GM18951 (cell line): ENCODE data around the gene RSBN1L.

ENCODE experiments used
- POLR2A ChIP-seq: IDR thresholded peaks from 4 replicates; pipeline ENCODE4 v1.6.1; 2011; ENCODE audit warnings: mild to moderate bottlenecking; ENCODE audit not compliant: insufficient read length, insufficient read depth; ENCODE audit errors: extremely low read depth
- in situ Hi-C: fragments of 300-500 bp; cut with MboI; formaldehyde crosslinking; loops from one replicate; pipeline ENCODE4 v1.12.0; 2022; ENCODE audit warnings: low sequenced_read_pairs, mixed read lengths, inconsistent platforms; ENCODE audit not compliant: unreplicated experiment

The RSBN1L gene

GRCh38 chr7:77727936-77728701, 31.9 kb downstream of the RSBN1L start:
- in situ Hi-C loops: no loop called here

GRCh38 chr7:77729574-77730348, 33.5 kb downstream of the RSBN1L start:
- TF ChIP-seq POLR2A: no peak
- in situ Hi-C loops: no loop called here

More at GRCh38 chr7:77727936-77728701, 31.9 kb downstream of the RSBN1L start:
- no peak for TF ChIP-seq POLR2A

GRCh38 chr7:77731716-77732115, 35.5 kb downstream of the RSBN1L start:
- in situ Hi-C loops: no loop called here
- no peak for TF ChIP-seq POLR2A

- TF ChIP-seq POLR2A: no peak
- in situ Hi-C loops: no loop called here
Observed at GRCh38 chr7:77734659-77735421, 38.6 kb downstream of the RSBN1L start.

GRCh38 chr7:77735457-77735856, 39.2 kb downstream of the RSBN1L start:
- TF ChIP-seq POLR2A: no peak
- in situ Hi-C loops: no loop called here

GRCh38 chr7:77736991-77737390, 40.7 kb downstream of the RSBN1L start:
- no peak for TF ChIP-seq POLR2A
- in situ Hi-C loops: no loop called here

- in situ Hi-C loops: no loop called here
- TF ChIP-seq POLR2A: no peak
Observed at GRCh38 chr7:77738382-77738781, 42.1 kb downstream of the RSBN1L start.

GRCh38 chr7:77738871-77739270, 42.6 kb downstream of the RSBN1L start:
- in situ Hi-C loops: no loop called here
- no peak for TF ChIP-seq POLR2A

GRCh38 chr7:77740257-77740656, 44.0 kb downstream of the RSBN1L start:
- TF ChIP-seq POLR2A: no peak
- in situ Hi-C loops: no loop called here

GRCh38 chr7:77743518-77743917, 47.3 kb downstream of the RSBN1L start:
- in situ Hi-C loops: no loop called here
- no peak for TF ChIP-seq POLR2A

- no peak for TF ChIP-seq POLR2A
- in situ Hi-C loops: no loop called here
Observed at GRCh38 chr7:77745746-77746145, 49.5 kb downstream of the RSBN1L start.

- in situ Hi-C loops: no loop called here
- TF ChIP-seq POLR2A: no peak
Observed at GRCh38 chr7:77746164-77746823, 50.0 kb downstream of the RSBN1L start.

- in situ Hi-C loops: no loop called here
- TF ChIP-seq POLR2A: no peak
Observed at GRCh38 chr7:77746824-77747165, 50.5 kb downstream of the RSBN1L start.
